Muscle of leg (tissue), 11 donors: Measurements from ENCODE around the gene HINT2. TPM values are rescaled to one million over a fixed set of nuclear protein-coding genes. Genes with fewer than 3 reads are reported as not detected.

ENCODE experiments used
- DNase-seq: peaks from one replicate; pipeline ENCODE4 v3.0.0; 2013
- H3K27ac ChIP-seq: one replicate; pipeline ENCODE4 v1.5.1; 2013; ENCODE audit warnings: mild to moderate bottlenecking, low read length, control low read depth
- H3K27me3 ChIP-seq: one replicate; pipeline ENCODE4 v1.6.1; 2013; ENCODE audit warnings: low read length; ENCODE audit not compliant: control insufficient read depth, insufficient read depth
- H3K36me3 ChIP-seq: one replicate; pipeline ENCODE4 v1.6.1; 2013; ENCODE audit warnings: low read length; ENCODE audit not compliant: control insufficient read depth, insufficient read depth
- H3K4me1 ChIP-seq: one replicate; pipeline ENCODE4 v1.6.1; 2013; ENCODE audit warnings: low read length; ENCODE audit not compliant: control insufficient read depth, insufficient read depth
- H3K4me3 ChIP-seq: one replicate; pipeline ENCODE4 v1.5.1; 2013; ENCODE audit warnings: low read length, control low read depth
- H3K9me3 ChIP-seq: replicated peaks from 2 replicates; pipeline ENCODE4 v1.6.1; 2013; ENCODE audit warnings: low read depth, low read length; ENCODE audit not compliant: control insufficient read depth
- WGBS: methylation state at CpG from one replicate; pipeline ENCODE4 v1.1.5; 2013; ENCODE audit warnings: missing lambda C conversion rate; ENCODE audit not compliant: insufficient coverage; 5-methylcytosine and 5-hydroxymethylcytosine counted together
- polyA plus RNA-seq, 8 donors: library from polyadenylated mRNA; unstranded; fragments of 120-200 nt; gene quantifications; one replicate each; pipeline versions ENCODE4 v1.2.1 to v1.2.3, GENCODE V29; 2013; ENCODE audit warnings: inconsistent platforms in 1 of 8, low replicate concordance in 1 of 8; ENCODE audit not compliant: insufficient read length in 8 of 8, insufficient read depth in 1 of 8
- total RNA-seq: library from RNA; stranded (reverse); fragments of 120-200 nt; gene quantifications from one replicate; pipeline ENCODE4 v1.2.4, GENCODE V29; 2013

The HINT2 gene
- total and polyA plus RNA-seq, 9 donors = 24.5 to 35.6 (median 30.3) TPM

DNA sequence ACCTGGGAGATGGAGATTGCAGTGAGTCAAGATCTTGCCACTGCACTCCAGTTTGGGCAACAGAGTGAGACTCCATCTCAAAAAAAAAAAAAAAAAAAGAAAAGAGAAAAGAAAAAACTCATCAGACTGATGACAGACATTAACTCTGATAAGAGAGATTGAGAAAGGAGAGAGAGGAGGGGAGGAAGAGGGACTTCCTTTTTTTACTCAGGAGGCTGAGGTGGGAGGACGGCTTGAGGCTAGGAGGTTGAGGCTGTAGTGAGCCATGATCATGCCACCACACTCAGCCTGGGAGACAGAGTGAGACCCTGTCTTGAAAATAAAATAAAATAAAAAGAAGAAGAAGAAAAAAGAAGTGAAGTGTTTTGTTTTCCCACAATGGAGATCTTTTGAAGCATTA lies 51.0 kb downstream of the HINT2 start:
- Histone ChIP-seq H3K9me3 (no peaks in the 10 kb centered on the region), H3K27ac (no peak overlapping the region), H3K4me3 (no peak overlapping the region), H3K27me3 (no peaks in the 10 kb centered on the region), H3K36me3 (no peaks in the 10 kb centered on the region), H3K4me1 (no peaks in the 10 kb centered on the region)
- WGBS = no CpG with 5 or more reads among the region's 1 CpG
- DNase-seq = no peak

DNA sequence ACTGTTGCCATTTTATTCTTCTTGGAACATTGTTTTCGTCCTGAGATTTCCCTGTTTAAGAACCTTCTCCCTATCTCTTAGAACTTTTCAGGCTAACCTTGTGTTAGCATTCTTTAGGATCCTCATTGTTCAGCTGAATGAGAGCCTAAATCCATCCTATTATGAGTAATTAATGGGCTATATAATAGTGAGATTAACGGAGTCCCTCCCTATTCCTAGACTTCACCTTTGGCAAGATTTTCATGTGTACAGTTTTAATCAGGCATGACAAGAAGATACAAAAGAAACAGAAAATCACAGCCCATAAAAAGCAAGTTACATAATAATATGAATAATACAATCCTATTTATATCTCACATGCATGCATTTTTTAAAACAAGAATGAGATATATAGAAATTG lies 51.7 kb downstream of the HINT2 start:
- WGBS = no CpG with 5 or more reads among the region's 2 CpGs
- Histone ChIP-seq H3K27ac (no peak overlapping the region), H3K36me3 (no peaks in the 10 kb centered on the region), H3K4me3 (no peak overlapping the region), H3K9me3 (no peaks in the 10 kb centered on the region), H3K27me3 (no peaks in the 10 kb centered on the region), H3K4me1 (no peaks in the 10 kb centered on the region)
- DNase-seq = no peak

Other genes starting within 250 kb of the HINT2 start
- gene TESK1, start 209.8 kb downstream of the HINT2 start, total RNA-seq = 12.8 TPM
- gene TESK1, start 209.8 kb downstream of the HINT2 start, polyA plus RNA-seq = 10 to 100 TPM; 29.2 to 47.3 (median 39.9) TPM
- 1.6 TPM for gene CD72, start 196.6 kb downstream of the HINT2 start, total RNA-seq
- 1 to 10 TPM; 1.2 to 2.9 (median 1.8) TPM for gene CD72, start 196.6 kb downstream of the HINT2 start, polyA plus RNA-seq
- 0.09 TPM for gene SIT1, start 164.1 kb downstream of the HINT2 start, total RNA-seq
- 1 to 10 TPM in 1 of 8 donors, under 1 TPM in 4, not detected in 3; 0.09 to 1.7 (median 0.27) TPM for gene SIT1, start 164.1 kb downstream of the HINT2 start, polyA plus RNA-seq
- gene RMRP, start 157.0 kb downstream of the HINT2 start, total RNA-seq = 19,485 TPM
- gene RMRP, start 157.0 kb downstream of the HINT2 start, polyA plus RNA-seq = not detected
- 14.4 TPM for gene CCDC107, start 156.8 kb downstream of the HINT2 start, total RNA-seq
- gene CCDC107, start 156.8 kb downstream of the HINT2 start, polyA plus RNA-seq = 10 to 100 TPM; 16.0 to 23.6 (median 18.0) TPM
- gene ARHGEF39, start 149.8 kb downstream of the HINT2 start, total RNA-seq = 1.4 TPM
- gene ARHGEF39, start 149.8 kb downstream of the HINT2 start, polyA plus RNA-seq = 1 to 10 TPM; 3.9 to 7.7 (median 5.6) TPM
- gene CA9, start 141.1 kb downstream of the HINT2 start, total RNA-seq = 0.49 TPM
- 1 to 10 TPM in 2 of 8 donors, under 1 TPM in 6; 0.52 to 2.4 (median 0.71) TPM for gene CA9, start 141.1 kb downstream of the HINT2 start, polyA plus RNA-seq
- 5,909 TPM for gene TPM2, start 125.1 kb downstream of the HINT2 start, total RNA-seq
- gene TPM2, start 125.1 kb downstream of the HINT2 start, polyA plus RNA-seq = 1,000 to 10,000 TPM; 4,794 to 8,701 (median 8,114) TPM
- 78.0 TPM for gene TLN1, start 82.8 kb downstream of the HINT2 start, total RNA-seq
- 100 to 1,000 TPM in 7 of 8 donors, 10 to 100 TPM in 1; 90.7 to 133 (median 118) TPM for gene TLN1, start 82.8 kb downstream of the HINT2 start, polyA plus RNA-seq
- gene CREB3, start 82.4 kb downstream of the HINT2 start, total RNA-seq = 27.0 TPM
- 10 to 100 TPM; 23.5 to 30.7 (median 26.4) TPM for gene CREB3, start 82.4 kb downstream of the HINT2 start, polyA plus RNA-seq
- 42.9 TPM for gene GBA2, start 65.8 kb downstream of the HINT2 start, total RNA-seq
- 10 to 100 TPM; 44.7 to 82.5 (median 62.0) TPM for gene GBA2, start 65.8 kb downstream of the HINT2 start, polyA plus RNA-seq
- 11.4 TPM for gene RGP1, start 65.8 kb downstream of the HINT2 start, total RNA-seq
- 10 to 100 TPM; 15.5 to 23.6 (median 19.7) TPM for gene RGP1, start 65.8 kb downstream of the HINT2 start, polyA plus RNA-seq
- gene MSMP, start 60.8 kb downstream of the HINT2 start, total RNA-seq = 0.18 TPM
- under 1 TPM in 2 of 8 donors, not detected in 6; 0.42 to 0.50 TPM for gene MSMP, start 60.8 kb downstream of the HINT2 start, polyA plus RNA-seq
- gene NPR2, start 23.5 kb downstream of the HINT2 start, total RNA-seq = 16.8 TPM
- 10 to 100 TPM; 21.6 to 37.3 (median 27.1) TPM for gene NPR2, start 23.5 kb downstream of the HINT2 start, polyA plus RNA-seq
- gene SPAG8, start 2.8 kb downstream of the HINT2 start, total RNA-seq = 1.5 TPM
- 1 to 10 TPM; 1.3 to 3.1 (median 2.1) TPM for gene SPAG8, start 2.8 kb downstream of the HINT2 start, polyA plus RNA-seq
- gene FAM221B, start 13.7 kb upstream of the HINT2 start, total RNA-seq = not detected
- under 1 TPM; 0.08 to 0.26 (median 0.20) TPM for gene FAM221B, start 13.7 kb upstream of the HINT2 start, polyA plus RNA-seq
- gene TMEM8B, start 14.2 kb upstream of the HINT2 start, total RNA-seq = 5.1 TPM
- 10 to 100 TPM; 12.8 to 22.3 (median 18.0) TPM for gene TMEM8B, start 14.2 kb upstream of the HINT2 start, polyA plus RNA-seq
- gene OR13J1, start 55.4 kb upstream of the HINT2 start, total RNA-seq = not detected
- under 1 TPM in 5 of 8 donors, not detected in 3; 0.07 to 0.29 (median 0.13) TPM for gene OR13J1, start 55.4 kb upstream of the HINT2 start, polyA plus RNA-seq
- 1.2 TPM for gene HRCT1, start 91.2 kb upstream of the HINT2 start, total RNA-seq
- gene HRCT1, start 91.2 kb upstream of the HINT2 start, polyA plus RNA-seq = 1 to 10 TPM in 7 of 8 donors, under 1 TPM in 1; 0.82 to 1.9 (median 1.4) TPM
- gene SPAAR, start 94.4 kb upstream of the HINT2 start, total RNA-seq = 0.89 TPM
- 1 to 10 TPM; 1.4 to 2.3 (median 1.9) TPM for gene SPAAR, start 94.4 kb upstream of the HINT2 start, polyA plus RNA-seq
- gene OR2S2, start 143.1 kb upstream of the HINT2 start, total RNA-seq = not detected
- under 1 TPM in 1 of 8 donors, not detected in 7; 0.11 TPM for gene OR2S2, start 143.1 kb upstream of the HINT2 start, polyA plus RNA-seq
- gene RECK, start 221.9 kb upstream of the HINT2 start, total RNA-seq = 15.3 TPM
- 10 to 100 TPM; 18.9 to 45.7 (median 26.7) TPM for gene RECK, start 221.9 kb upstream of the HINT2 start, polyA plus RNA-seq